ENCODE measurements around the gene ITPR2. TPM values are rescaled to one million over a fixed set of nuclear protein-coding genes. Genes with fewer than 3 reads are reported as not detected.

ITPR2 gene
- total and polyA plus RNA-seq, 2 of the 8 experiments (the other 6 are each of a cell fraction or from before 2014, with no cell fraction given): 4.1 to 48.3 TPM

DNA sequence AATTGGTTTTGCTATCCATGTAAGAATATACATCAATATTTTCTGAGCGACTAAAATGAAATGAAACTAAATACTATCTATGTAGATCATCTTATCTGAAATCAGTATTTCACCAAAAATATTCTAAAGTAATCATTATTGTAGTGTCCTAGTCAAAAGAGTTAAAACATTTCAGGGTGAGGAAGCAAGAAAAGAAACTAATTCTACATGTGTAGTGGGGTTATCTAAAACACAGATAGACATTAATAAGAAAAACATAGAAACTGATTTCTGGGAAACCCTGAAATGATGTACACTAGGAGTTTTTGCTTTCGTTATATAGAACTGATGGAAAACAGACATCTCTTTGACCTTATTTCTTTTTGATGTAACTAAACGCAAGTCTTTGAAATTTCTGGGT, 379.7 kb downstream of the ITPR2 start:
- H2AFZ ChIP-seq (ENCODE audit: low read length): no peak overlapping the region
- H4K91ac ChIP-seq (replicated peaks; ENCODE audit: insufficient read length, low read length): no peak overlapping the region
- no peak overlapping the region for H3K9ac ChIP-seq (replicated peaks in 1 of 4; ENCODE audit: extremely low read depth in 1 of 4, low read depth in 3 of 4, low read length in 3 of 4)
- H3K79me2 ChIP-seq (ENCODE audit: control insufficient read depth in 1 of 2, insufficient read depth in 2 of 2, low read length in 2 of 2): no peaks in the 10 kb centered on the region
- H4K5ac ChIP-seq (ENCODE audit: insufficient read length, low read depth, low read length): no peak overlapping the region
- no peaks in the 10 kb centered on the region for H3K4me1 ChIP-seq (replicated peaks in 1 of 4; ENCODE audit: control insufficient read depth in 3 of 4, insufficient read depth in 4 of 4, low read length in 3 of 4)
- H3K4ac ChIP-seq (replicated peaks; ENCODE audit: insufficient read length, low read depth, low read length): no peak overlapping the region
- H3K27me3 ChIP-seq (replicated peaks in 1 of 4; ENCODE audit: control insufficient read depth in 3 of 4, extremely low read depth in 1 of 4, insufficient read depth in 3 of 4, low read length in 3 of 4): no peaks in the 10 kb centered on the region
- CTCF ChIA-PET (ENCODE audit: partially characterized antibody): interaction anchor here (1.6 kb wide), 1 partner anchor 160 kb away, joined by 4 read pairs; no protein-coding TSS in a partner anchor
- H3K18ac ChIP-seq (ENCODE audit: extremely low read depth, low read length): no peak overlapping the region
- no peaks in the 10 kb centered on the region for H3K79me1 ChIP-seq (ENCODE audit: low read depth, low read length)
- H3K23ac ChIP-seq (ENCODE audit: insufficient read length): no peak overlapping the region
- DNase-seq (ENCODE audit: low read depth in 1 of 2, low spot score in 2 of 2) (no peak), FAIRE-seq (no peak)
- no peaks in the 10 kb centered on the region for H4K20me1 ChIP-seq (replicated peaks in 1 of 2; ENCODE audit: control insufficient read depth in 1 of 2, insufficient read depth in 2 of 2, low read length in 2 of 2)
- 83% methylated on average over 3 of the region's 3 CpGs; no CpG with 5 or more reads in 1 of the 2 experiments for WGBS, 2 experiments (ENCODE audit: extremely low coverage in 1 of 2, insufficient coverage in 1 of 2, insufficient read length in 1 of 2, insufficient replicate concordance in 2 of 2, low coverage in 1 of 2, low lambda C conversion rate in 2 of 2, missing lambda C conversion rate in 1 of 2)
- H3K14ac ChIP-seq (ENCODE audit: insufficient read length): no peak overlapping the region
- H3K36me3 ChIP-seq (ENCODE audit: control insufficient read depth in 2 of 4, insufficient read depth in 4 of 4, low read length in 3 of 4): 0 out of 8 replicates have a peak, but pooled peaks cover 0 to 3% (median 0%) of the 10 kb centered on the region in 4 experiments
- no peak overlapping the region for H3K56ac ChIP-seq (replicated peaks; ENCODE audit: insufficient read length, low read depth, low read length)
- H3K23me2 ChIP-seq (ENCODE audit: low read depth, low read length): no peaks in the 10 kb centered on the region; the same call in 1 of the 2 replicates
- no peak overlapping the region for H4K8ac ChIP-seq (ENCODE audit: extremely low read depth, insufficient read depth, low read length)
- H3K27ac ChIP-seq (ENCODE audit: low read depth, low read length): no peak overlapping the region
- no peak overlapping the region for H3K4me3 ChIP-seq (ENCODE audit: extremely low read depth in 1 of 4, insufficient read depth in 2 of 4, low read depth in 3 of 4, low read length in 4 of 4)
- no peak overlapping the region for H2BK12ac ChIP-seq (ENCODE audit: low read depth, low read length)
- H3K9me3 ChIP-seq (ENCODE audit: insufficient read depth in 2 of 2, low read depth in 1 of 2, low read length in 1 of 2): no peaks in the 10 kb centered on the region
- no peak overlapping the region for H2BK20ac ChIP-seq (ENCODE audit: low read length)
- no peak overlapping the region for H2BK5ac ChIP-seq (ENCODE audit: low read depth, low read length)
- no peak overlapping the region for H3K4me2 ChIP-seq (ENCODE audit: insufficient read depth in 1 of 2, low read depth in 2 of 2, low read length in 2 of 2)
- no peak overlapping the region for H2BK120ac ChIP-seq (replicated peaks; ENCODE audit: low read depth, low read length)
- no peak overlapping the region for H2AK5ac ChIP-seq (ENCODE audit: low read depth, low read length)
- no peak overlapping the region for H2BK15ac ChIP-seq (ENCODE audit: low read length)
- POLR2A ChIA-PET (ENCODE audit: partially characterized antibody): no interaction called here
- TF ChIP-seq CTCF (IDR thresholded peaks at IDR 0.05; ENCODE audit: control extremely low read depth in 1 of 3, insufficient read depth in 1 of 3, low read depth in 1 of 3, low read length in 3 of 3): no peak
- TF ChIP-seq SP4 (IDR thresholded peaks at IDR 0.05; ENCODE audit: low read length): no peak
- no peak for TF ChIP-seq GABPA (IDR thresholded peaks at IDR 0.05; ENCODE audit: borderline replicate concordance, insufficient read depth, low read length)
- TF ChIP-seq EGR1 (IDR thresholded peaks at IDR 0.05; ENCODE audit: borderline replicate concordance, low read depth, low read length): no peak
- no peak for TF ChIP-seq SP2 (IDR thresholded peaks at IDR 0.05; ENCODE audit: low read length)
- TF ChIP-seq POLR2A (IDR thresholded peaks at IDR 0.05; ENCODE audit: control extremely low read depth in 1 of 2, low read depth in 2 of 2, low read length in 2 of 2): no peak
- no peak for TF ChIP-seq ATF2 (IDR thresholded peaks at IDR 0.05; ENCODE audit: low read length)
- TF ChIP-seq ATF3 (IDR thresholded peaks at IDR 0.05; ENCODE audit: insufficient read depth, low read depth, low read length): no peak
- TF ChIP-seq, protein P1, sequence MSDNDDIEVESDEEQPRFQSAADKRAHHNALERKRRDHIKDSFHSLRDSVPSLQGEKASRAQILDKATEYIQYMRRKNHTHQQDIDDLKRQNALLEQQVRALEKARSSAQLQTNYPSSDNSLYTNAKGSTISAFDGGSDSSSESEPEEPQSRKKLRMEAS (IDR thresholded peaks at IDR 0.05): no peak
